Glutamatergic neuron (in vitro differentiated cells): ENCODE results near the gene LITAF. TPM values are rescaled to one million over a fixed set of nuclear protein-coding genes. Genes with fewer than 3 reads are reported as not detected.

Source experiments
- DNase-seq: peaks from one replicate; pipeline ENCODE4 v3.0.0; 2022
- H3K27ac Mint-ChIP-seq: one replicate; pipeline ENCODE4 v1.8.0; 2020; ENCODE audit warnings: mild to moderate bottlenecking, mixed read lengths, inconsistent platforms; ENCODE audit not compliant: unreplicated experiment
- H3K27me3 Mint-ChIP-seq: one replicate; pipeline ENCODE4 v1.8.0; 2020; ENCODE audit warnings: mild to moderate bottlenecking, moderate library complexity, mixed read lengths, inconsistent platforms; ENCODE audit not compliant: unreplicated experiment
- H3K36me3 Mint-ChIP-seq: one replicate; pipeline ENCODE4 v1.8.0; 2020; ENCODE audit warnings: mild to moderate bottlenecking, mixed read lengths, inconsistent platforms; ENCODE audit not compliant: unreplicated experiment
- H3K4me1 Mint-ChIP-seq: one replicate; pipeline ENCODE4 v1.8.0; 2020; ENCODE audit warnings: mild to moderate bottlenecking, low read depth, mixed read lengths, inconsistent platforms; ENCODE audit not compliant: unreplicated experiment
- H3K4me3 Mint-ChIP-seq: one replicate; pipeline ENCODE4 v1.8.0; 2020; ENCODE audit warnings: mild to moderate bottlenecking, mixed read lengths, inconsistent platforms; ENCODE audit not compliant: unreplicated experiment
- H3K9me3 Mint-ChIP-seq: one replicate; pipeline ENCODE4 v1.8.0; 2020; ENCODE audit warnings: mild to moderate bottlenecking, moderate library complexity, mixed read lengths, inconsistent platforms; ENCODE audit not compliant: unreplicated experiment
- CTCF ChIP-seq: fragments of 200-600 bp; sonication (generic); IDR thresholded peaks from one replicate; pipeline ENCODE4 v1.5.0; 2021; ENCODE audit not compliant: partially characterized antibody, unreplicated experiment
- total RNA-seq: library from RNA; stranded (reverse); fragmentation: NEBNext Ultra II Directional; extraction: Animal tissue kit (Norgen Biotek cat#: 25700); gene quantifications from one replicate; pipeline ENCODE4 v1.2.1, GENCODE V29; 2021; ENCODE audit not compliant: unreplicated experiment

The LITAF gene
- total RNA-seq, 1 donor from 2014 or later: 29.2 TPM

- H3K27me3 Mint-ChIP-seq: no peaks in the 10 kb centered on the region
- peaks cover 8% of the 10 kb centered on the region for H3K9me3 Mint-ChIP-seq
- no peak for TF ChIP-seq CTCF
- H3K36me3 Mint-ChIP-seq: peaks cover 14% of the 10 kb centered on the region
- no peak overlapping the region for H3K27ac Mint-ChIP-seq
- H3K4me1 Mint-ChIP-seq: peaks cover 6% of the 10 kb centered on the region
- no peak for DNase-seq
- peak overlapping the region; percentile 58 for H3K4me3 Mint-ChIP-seq
Observed at GRCh38 chr16:11543661-11544393, 42.9 kb downstream of the LITAF start.

- H3K27ac Mint-ChIP-seq: no peak overlapping the region
- peaks cover 8% of the 10 kb centered on the region for H3K9me3 Mint-ChIP-seq
- H3K36me3 Mint-ChIP-seq: peaks cover 2% of the 10 kb centered on the region
- H3K27me3 Mint-ChIP-seq: no peaks in the 10 kb centered on the region
- peaks cover 6% of the 10 kb centered on the region for H3K4me1 Mint-ChIP-seq
- DNase-seq: peak; percentile 34
- TF ChIP-seq CTCF: no peak
- H3K4me3 Mint-ChIP-seq: no peak overlapping the region
Observed at GRCh38 chr16:11542069-11542744, 44.5 kb downstream of the LITAF start.

- Mint-ChIP-seq H3K27ac (no peak overlapping the region), H3K4me1 (peaks cover 6% of the 10 kb centered on the region), H3K27me3 (no peaks in the 10 kb centered on the region), H3K9me3 (peaks cover 3% of the 10 kb centered on the region), H3K36me3 (no peaks in the 10 kb centered on the region), H3K4me3 (no peak overlapping the region)
- DNase-seq: no peak
- TF ChIP-seq CTCF: no peak
Observed at GRCh38 chr16:11539641-11540050, 47.1 kb downstream of the LITAF start.

GRCh38 chr16:11538880-11539279, 47.8 kb downstream of the LITAF start:
- no peak overlapping the region for H3K4me3 Mint-ChIP-seq
- H3K27me3 Mint-ChIP-seq: no peaks in the 10 kb centered on the region
- peaks cover 3% of the 10 kb centered on the region for H3K4me1 Mint-ChIP-seq
- H3K9me3 Mint-ChIP-seq: peaks cover 3% of the 10 kb centered on the region
- no peak for TF ChIP-seq CTCF
- no peaks in the 10 kb centered on the region for H3K36me3 Mint-ChIP-seq
- no peak for DNase-seq
- no peak overlapping the region for H3K27ac Mint-ChIP-seq
